ENCODE data around the gene NF1. TPM values are rescaled to one million over a fixed set of nuclear protein-coding genes. Genes with fewer than 3 reads are reported as not detected.
"Not testable (repeated sequence)": the region's sequence is repeated elsewhere in the genome, so short reads cannot be mapped to it uniquely, and the experiment has no call there.

NF1 gene
- total RNA-seq, 4 donors from 2014 or later: 51.9 to 67.8 (median 66.3) TPM

DNA sequence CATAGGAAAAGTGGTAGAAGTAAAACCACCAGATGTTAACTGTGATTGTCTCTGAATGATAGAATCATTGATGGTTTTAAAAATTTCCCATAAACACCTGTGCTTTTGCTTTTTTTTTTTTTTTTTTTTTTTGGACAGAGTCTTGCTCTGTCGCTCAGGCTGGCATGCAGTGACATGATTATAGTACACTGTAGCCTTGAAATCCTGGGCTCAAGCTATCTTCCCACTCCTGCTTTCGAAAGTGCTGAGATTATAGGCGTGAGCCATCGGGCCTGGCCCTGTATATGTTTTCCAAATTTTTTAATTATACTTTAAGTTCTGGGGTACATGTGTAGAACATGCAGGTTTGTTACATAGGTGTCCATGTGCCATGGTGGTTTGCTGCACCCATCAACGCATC lies 80.5 kb downstream of the NF1 start:
- DNase-seq (ENCODE audit: low spot score): no peak
- no peak for ATAC-seq (ENCODE audit: low FRiP score)
- TF ChIP-seq, protein P1, sequence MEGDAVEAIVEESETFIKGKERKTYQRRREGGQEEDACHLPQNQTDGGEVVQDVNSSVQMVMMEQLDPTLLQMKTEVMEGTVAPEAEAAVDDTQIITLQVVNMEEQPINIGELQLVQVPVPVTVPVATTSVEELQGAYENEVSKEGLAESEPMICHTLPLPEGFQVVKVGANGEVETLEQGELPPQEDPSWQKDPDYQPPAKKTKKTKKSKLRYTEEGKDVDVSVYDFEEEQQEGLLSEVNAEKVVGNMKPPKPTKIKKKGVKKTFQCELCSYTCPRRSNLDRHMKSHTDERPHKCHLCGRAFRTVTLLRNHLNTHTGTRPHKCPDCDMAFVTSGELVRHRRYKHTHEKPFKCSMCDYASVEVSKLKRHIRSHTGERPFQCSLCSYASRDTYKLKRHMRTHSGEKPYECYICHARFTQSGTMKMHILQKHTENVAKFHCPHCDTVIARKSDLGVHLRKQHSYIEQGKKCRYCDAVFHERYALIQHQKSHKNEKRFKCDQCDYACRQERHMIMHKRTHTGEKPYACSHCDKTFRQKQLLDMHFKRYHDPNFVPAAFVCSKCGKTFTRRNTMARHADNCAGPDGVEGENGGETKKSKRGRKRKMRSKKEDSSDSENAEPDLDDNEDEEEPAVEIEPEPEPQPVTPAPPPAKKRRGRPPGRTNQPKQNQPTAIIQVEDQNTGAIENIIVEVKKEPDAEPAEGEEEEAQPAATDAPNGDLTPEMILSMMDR (IDR thresholded peaks at IDR 0.05): no peak

DNA sequence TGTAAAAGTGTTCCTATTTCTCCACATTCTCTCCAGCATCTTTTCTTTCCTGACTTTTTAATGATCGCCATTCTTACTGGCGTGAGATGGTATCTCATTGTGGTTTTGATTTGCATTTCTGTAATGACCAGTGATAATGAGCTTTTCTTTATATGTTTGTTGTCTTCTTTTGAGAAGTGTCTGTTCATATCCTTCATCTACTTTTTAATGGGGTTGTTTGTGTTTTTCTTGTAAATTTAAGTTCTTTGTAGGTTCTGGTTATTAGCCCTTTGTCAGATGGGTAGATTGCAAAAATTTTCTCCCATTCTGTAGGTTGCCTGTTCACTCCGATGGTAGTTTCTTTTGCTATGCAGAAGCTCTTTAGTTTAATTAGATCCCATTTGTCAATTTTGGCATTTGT lies 81.4 kb downstream of the NF1 start:
- not testable (repeated sequence) for ATAC-seq (ENCODE audit: low FRiP score); DNase-seq (ENCODE audit: low spot score)

DNA sequence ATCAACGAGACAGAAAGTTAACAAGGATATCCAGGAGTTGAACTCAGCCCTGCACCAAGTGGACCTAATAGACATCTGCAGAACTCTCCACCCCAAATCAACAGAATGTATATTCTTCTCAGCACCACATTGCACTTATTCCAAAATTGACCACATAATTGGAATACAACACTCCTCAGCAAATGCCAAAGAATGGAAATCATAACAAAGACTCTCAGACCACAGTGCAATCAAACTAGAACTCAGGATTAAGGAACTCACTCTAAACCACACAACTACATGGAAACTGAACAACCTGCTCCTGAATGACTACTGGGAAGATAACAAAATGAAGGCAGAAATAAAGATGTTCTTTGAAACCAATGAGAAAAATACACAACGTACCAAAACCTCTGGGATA lies 84.2 kb downstream of the NF1 start:
- DNase-seq (ENCODE audit: low spot score); ATAC-seq (ENCODE audit: low FRiP score): not testable (repeated sequence)

DNA sequence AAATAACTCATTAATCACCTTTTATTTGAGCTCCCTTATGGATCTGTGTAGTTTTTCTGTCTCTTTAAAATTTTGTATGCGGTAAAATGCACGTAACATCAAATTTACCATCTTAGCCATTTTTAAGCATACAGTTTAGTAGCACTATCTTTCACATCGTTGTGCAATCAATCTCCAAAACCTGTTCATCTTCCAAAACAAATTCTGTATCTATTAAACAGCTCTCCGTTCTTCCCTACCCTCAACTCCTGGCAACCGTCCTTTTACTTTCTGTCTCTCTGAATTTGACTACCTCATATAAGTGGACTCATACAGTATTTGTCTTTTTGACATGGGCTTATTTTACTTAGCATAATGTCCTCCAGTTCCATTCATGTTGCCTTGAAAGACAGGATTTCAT lies 100.5 kb downstream of the NF1 start:
- TF ChIP-seq, protein P1 (IDR thresholded peaks at IDR 0.05): no peak
- no peak for ATAC-seq (ENCODE audit: low FRiP score)

DNA sequence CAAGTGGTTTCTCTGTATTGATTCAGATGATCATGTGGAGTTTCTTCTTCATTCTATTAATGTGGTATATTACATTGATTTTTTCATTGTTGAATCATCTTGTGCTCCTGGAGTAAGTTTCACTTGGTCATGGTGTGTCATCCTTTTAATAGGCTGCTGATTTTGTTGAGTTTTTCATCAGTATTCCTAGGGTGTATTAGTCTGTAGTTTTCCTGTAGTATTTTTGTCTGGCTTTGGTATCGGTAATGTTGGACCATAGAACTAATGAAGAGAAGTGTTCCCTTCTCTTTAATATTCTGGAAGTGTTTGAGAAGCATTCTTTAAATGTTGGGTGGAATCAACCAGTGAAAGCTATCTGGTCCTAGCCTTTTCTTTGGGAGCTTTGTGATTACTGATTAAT lies 103.2 kb downstream of the NF1 start:
- no peak for ATAC-seq (ENCODE audit: low FRiP score)

More for the DNA sequence above, 100.5 kb downstream of the NF1 start:
- DNase-seq (ENCODE audit: low spot score): no peak

DNA sequence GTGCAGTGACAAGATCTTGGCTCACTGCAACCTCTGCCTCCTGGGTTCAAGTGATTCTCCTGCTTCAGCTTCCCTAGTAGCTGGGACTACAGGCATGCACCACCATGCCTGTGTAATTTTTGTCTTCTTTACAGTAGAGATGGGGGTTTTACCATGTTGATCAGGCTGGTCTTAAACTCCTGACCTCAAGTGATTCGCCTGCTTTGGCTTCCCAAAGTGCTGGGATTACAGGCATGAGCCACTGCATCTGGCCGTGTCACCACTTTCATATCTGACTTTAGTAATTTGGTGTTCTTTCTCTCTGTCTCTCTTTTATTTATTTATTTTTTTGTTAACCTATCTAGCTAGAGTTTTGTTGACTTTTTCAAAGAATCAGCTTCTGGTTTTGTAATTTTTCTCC lies 103.9 kb downstream of the NF1 start:
- not testable (repeated sequence) for ATAC-seq (ENCODE audit: low FRiP score); DNase-seq (ENCODE audit: low spot score)

More for the DNA sequence above, 103.2 kb downstream of the NF1 start:
- no peak for DNase-seq (ENCODE audit: low spot score)
- TF ChIP-seq, protein P1 (IDR thresholded peaks at IDR 0.05): no peak

DNA sequence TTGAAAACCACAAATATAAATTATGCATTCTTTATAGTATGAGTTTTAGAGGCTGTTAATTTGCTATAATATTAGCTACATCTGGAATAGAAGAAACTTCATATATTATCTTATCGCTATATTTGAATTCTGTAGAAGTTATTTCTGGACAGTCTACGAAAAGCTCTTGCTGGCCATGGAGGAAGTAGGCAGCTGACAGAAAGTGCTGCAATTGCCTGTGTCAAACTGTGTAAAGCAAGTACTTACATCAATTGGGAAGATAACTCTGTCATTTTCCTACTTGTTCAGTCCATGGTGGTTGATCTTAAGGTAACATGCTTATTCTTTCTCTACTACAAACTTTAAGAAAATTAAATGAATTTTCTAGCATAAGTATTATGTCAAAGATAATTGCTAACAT lies 105.5 kb downstream of the NF1 start:
- no peak for ATAC-seq (ENCODE audit: low FRiP score)
- DNase-seq (ENCODE audit: low spot score): no peak
- TF ChIP-seq, protein P1 (IDR thresholded peaks at IDR 0.05): no peak

DNA sequence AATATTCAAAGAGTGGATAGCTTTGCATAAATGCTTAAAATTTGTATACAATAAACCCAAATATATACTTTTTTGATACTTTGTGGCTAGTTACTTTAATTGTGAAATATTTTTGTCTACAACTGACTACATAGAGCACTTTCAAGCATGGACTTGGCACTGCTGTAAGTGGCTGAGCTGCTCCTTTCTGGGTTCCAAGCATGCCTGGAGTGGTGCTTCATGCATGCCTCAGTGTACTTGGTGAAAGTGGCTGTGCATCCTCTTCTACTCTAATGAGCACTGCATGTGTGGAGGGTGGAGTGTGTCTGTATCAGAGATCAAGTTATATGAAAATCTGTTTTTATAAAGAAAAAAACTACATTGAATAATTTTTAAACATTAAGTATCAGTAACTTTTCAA lies 108.2 kb downstream of the NF1 start:
- no peak for DNase-seq (ENCODE audit: low spot score)
- no peak for ATAC-seq (ENCODE audit: low FRiP score)
- TF ChIP-seq, protein P1 (IDR thresholded peaks at IDR 0.05): no peak

DNA sequence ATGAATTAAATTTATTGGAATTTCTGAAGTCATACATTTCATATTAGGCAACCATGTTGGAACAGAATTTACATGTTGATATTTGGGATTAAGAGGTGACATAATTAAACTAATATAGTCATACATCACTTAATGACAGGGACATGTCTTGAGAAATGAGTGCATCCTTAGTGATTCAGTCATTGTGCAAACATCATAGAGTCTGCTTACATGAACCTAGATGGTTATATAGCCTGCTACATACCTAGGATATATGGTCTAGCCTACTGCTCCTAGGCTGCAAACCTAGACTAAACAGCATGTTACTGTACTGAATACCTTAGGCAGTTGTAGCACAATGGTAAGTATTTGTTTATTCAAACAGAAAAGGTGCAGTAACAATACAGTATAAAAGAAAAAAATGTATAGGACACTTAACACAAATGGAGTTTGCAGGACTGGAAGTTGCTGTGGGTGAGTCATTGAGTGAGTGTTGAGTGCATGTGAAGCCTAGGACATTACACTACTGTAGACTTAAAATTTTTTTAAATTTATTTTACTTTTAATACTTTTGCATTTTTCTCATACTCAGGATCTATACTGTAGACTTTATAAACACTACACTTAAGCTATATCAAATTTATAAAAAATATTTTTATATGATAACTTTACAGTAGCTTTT lies 116.7 kb downstream of the NF1 start:
- ATAC-seq (ENCODE audit: low FRiP score): no peak
- DNase-seq (ENCODE audit: low spot score): no peak
- TF ChIP-seq, protein P1 (IDR thresholded peaks at IDR 0.05): no peak
